GM12878 (cell line): ENCODE results near the gene ARHGAP26. TPM values are rescaled to one million over a fixed set of nuclear protein-coding genes. Genes with fewer than 3 reads are reported as not detected.

Experiments used
- ATAC-seq: fragments of 200-7000 bp; cut with Tn5 transposase; 3 replicates; pipeline ENCODE4 v1.9.1; 2020; ENCODE audit warnings: mild to moderate bottlenecking, moderate library complexity
- BruUV-seq: library from RNA; stranded (reverse); fragments of 400-500 nt; replicated peaks from 2 replicates; lab custom pipeline; 2021; lab: Mats Ljungman, UMichigan
- CTCF ChIA-PET: fragments of 300-600 bp; sonication (Branson Sonifier 250); formaldehyde crosslinking; extraction: SDS; loops from one replicate; lab custom pipeline; 2021; ENCODE audit warnings: inconsistent platforms; lab: Yijun Ruan, JAX
- POLR2A ChIA-PET: fragments of 350-600 bp; formaldehyde crosslinking; extraction: SDS; loops from one replicate; lab custom pipeline; 2021; ENCODE audit warnings: inconsistent platforms; lab: Charles Lee
- RAD21 ChIA-PET: fragments of 300-600 bp; sonication (Branson Sonifier 250); formaldehyde crosslinking; loops from one replicate; lab custom pipeline; 2023; ENCODE audit warnings: antibody characterized with exemption; ENCODE audit not compliant: unreplicated experiment; lab: Charles Lee
- SMC1A ChIA-PET: fragments of 300-600 bp; sonication (Branson Sonifier 250); formaldehyde crosslinking; loops from one replicate; lab custom pipeline; 2023; ENCODE audit not compliant: unreplicated experiment, uncharacterized antibody; lab: Charles Lee
- DNase-seq: peaks from one replicate; pipeline ENCODE4 v3.0.0-alpha.2; 2011; ENCODE audit warnings: low read depth, low spot score
- FAIRE-seq: peaks from 3 replicates; lab custom pipeline; 2011; peaks lifted over from hg19 to GRCh38; lab: Jason Lieb, UNC
- H2AFZ ChIP-seq: 2 replicates; pipeline ENCODE4 v1.6.0; 2011; ENCODE audit warnings: low read depth, low read length, control low read depth; ENCODE audit not compliant: control insufficient read depth
- H3K27ac ChIP-seq: 2 replicates; pipeline ENCODE4 v1.5.1; 2011; ENCODE audit warnings: control low read depth; ENCODE audit not compliant: control insufficient read depth, insufficient read depth
- H3K27me3 ChIP-seq, 2 experiments: replicated peaks in 1 of 2; 2 replicates each; pipeline versions ENCODE4 v1.6.0 to v1.6.1; 2011; ENCODE audit warnings: low read length in 1 of 2; ENCODE audit not compliant: control insufficient read depth in 2 of 2, insufficient read depth in 2 of 2
- H3K36me3 ChIP-seq, 2 experiments: 2 replicates each; pipeline ENCODE4 v1.5.1; 2011; ENCODE audit warnings: low read length in 1 of 2; ENCODE audit not compliant: control insufficient read depth in 2 of 2, insufficient read depth in 2 of 2
- H3K4me1 ChIP-seq: 2 replicates; pipeline ENCODE4 v1.6.1; 2011; ENCODE audit warnings: mild to moderate bottlenecking, low read length, moderate library complexity, mixed read lengths; ENCODE audit not compliant: control insufficient read depth, insufficient read depth
- H3K4me2 ChIP-seq: 2 replicates; pipeline ENCODE4 v1.6.0; 2011; ENCODE audit warnings: control low read depth; ENCODE audit not compliant: control insufficient read depth, insufficient read depth
- H3K4me3 ChIP-seq: fragments of 200-600 bp; sonication (generic); 2 replicates; pipeline ENCODE4 v1.5.1; 2016
- H3K79me2 ChIP-seq: 2 replicates; pipeline ENCODE4 v1.6.0; 2011; ENCODE audit warnings: low read length; ENCODE audit not compliant: control insufficient read depth, insufficient read depth
- H3K9ac ChIP-seq: 2 replicates; pipeline ENCODE4 v1.8.0; 2011; ENCODE audit warnings: low read length, control low read depth, mixed read lengths; ENCODE audit not compliant: control insufficient read depth, insufficient read depth
- H3K9me3 ChIP-seq: replicated peaks from 3 replicates; pipeline ENCODE4 v1.5.1; 2011; ENCODE audit warnings: mild to moderate bottlenecking, low read length; ENCODE audit not compliant: control insufficient read depth, insufficient read depth
- H4K20me1 ChIP-seq: 2 replicates; pipeline ENCODE4 v1.6.0; 2011; ENCODE audit not compliant: control insufficient read depth, insufficient read depth
- IRF5 ChIP-seq: fragments of 450-650 bp; IDR thresholded peaks from 2 replicates; pipeline ENCODE4 v1.6.1; 2017; ENCODE audit warnings: borderline replicate concordance
- NBN ChIP-seq: fragments of 450-650 bp; IDR thresholded peaks from 2 replicates; pipeline ENCODE4 v1.6.1; 2016
- NR2C2 ChIP-seq: IDR thresholded peaks from 2 replicates; pipeline ENCODE4 v1.6.1; 2011; ENCODE audit warnings: borderline replicate concordance, low read depth; ENCODE audit not compliant: control insufficient read depth, insufficient read length
- ZNF274 ChIP-seq: IDR thresholded peaks from one replicate; pipeline ENCODE4 v1.8.0; 2011; ENCODE audit not compliant: insufficient read length, insufficient read depth
- WGBS: methylation state at CpG from one replicate; pipeline ENCODE4 v1.1.6; 2016; ENCODE audit warnings: low lambda C conversion rate; ENCODE audit not compliant: insufficient replicate concordance, insufficient coverage; ENCODE audit errors: missing lambda C conversion rate; 5-methylcytosine and 5-hydroxymethylcytosine counted together
- in situ Hi-C: fragments of 300-500 bp; cut with MboI; formaldehyde crosslinking; loops from 9 replicates; pipeline ENCODE4 v1.14.3; 2018; ENCODE audit warnings: mixed read lengths
- intact Hi-C: fragments of 100-400 bp; cut with micrococcal nuclease; formaldehyde crosslinking; loops from one replicate; pipeline ENCODE4 v1.14.2; 2022; ENCODE audit not compliant: unreplicated experiment
- polyA plus RNA-seq, 11 experiments: library from polyadenylated mRNA; depleted of rRNA in 4 of 11; unstranded in 6 of 11; stranded (reverse) in 5 of 11; fragments of >200 nt; fragmentation: Nextera tagmentation in 4 of 11; fragmentation: Illumina TruSeq in 1 of 11; extraction: Ambion mirVana in 4 of 11; extraction: Trizol in 1 of 11; gene quantifications; 1 replicate in 1 of 11; 2 replicates in 10 of 11; pipeline versions ENCODE4 v1.2.1 to v1.2.3, GENCODE V29; 2011 to 2016; ENCODE audit warnings: inconsistent platforms in 2 of 11, missing spikeins in 2 of 11, low read depth in 1 of 11
- total RNA-seq, 4 experiments: library from RNA; depleted of rRNA in 3 of 4; stranded (reverse); fragments of >200 nt in 3 of 4; fragmentation: Illumina TruSeq in 1 of 4; extraction: Trizol in 1 of 4; gene quantifications; 2 replicates each; pipeline versions ENCODE4 v1.2.1 to v1.2.3, GENCODE V29; 2013 to 2021
- TF ChIP-seq, protein P1 (sequence below): fragments of 450-650 bp; IDR thresholded peaks from 2 replicates; pipeline ENCODE4 v1.6.1; 2014; ENCODE audit warnings: mild to moderate bottlenecking

ARHGAP26 gene
- total and polyA plus RNA-seq, 10 of the 15 experiments (the other 5 are each of a cell fraction or from before 2014, with no cell fraction given) = 9.4 to 41.5 (median 19.3) TPM

DNA sequence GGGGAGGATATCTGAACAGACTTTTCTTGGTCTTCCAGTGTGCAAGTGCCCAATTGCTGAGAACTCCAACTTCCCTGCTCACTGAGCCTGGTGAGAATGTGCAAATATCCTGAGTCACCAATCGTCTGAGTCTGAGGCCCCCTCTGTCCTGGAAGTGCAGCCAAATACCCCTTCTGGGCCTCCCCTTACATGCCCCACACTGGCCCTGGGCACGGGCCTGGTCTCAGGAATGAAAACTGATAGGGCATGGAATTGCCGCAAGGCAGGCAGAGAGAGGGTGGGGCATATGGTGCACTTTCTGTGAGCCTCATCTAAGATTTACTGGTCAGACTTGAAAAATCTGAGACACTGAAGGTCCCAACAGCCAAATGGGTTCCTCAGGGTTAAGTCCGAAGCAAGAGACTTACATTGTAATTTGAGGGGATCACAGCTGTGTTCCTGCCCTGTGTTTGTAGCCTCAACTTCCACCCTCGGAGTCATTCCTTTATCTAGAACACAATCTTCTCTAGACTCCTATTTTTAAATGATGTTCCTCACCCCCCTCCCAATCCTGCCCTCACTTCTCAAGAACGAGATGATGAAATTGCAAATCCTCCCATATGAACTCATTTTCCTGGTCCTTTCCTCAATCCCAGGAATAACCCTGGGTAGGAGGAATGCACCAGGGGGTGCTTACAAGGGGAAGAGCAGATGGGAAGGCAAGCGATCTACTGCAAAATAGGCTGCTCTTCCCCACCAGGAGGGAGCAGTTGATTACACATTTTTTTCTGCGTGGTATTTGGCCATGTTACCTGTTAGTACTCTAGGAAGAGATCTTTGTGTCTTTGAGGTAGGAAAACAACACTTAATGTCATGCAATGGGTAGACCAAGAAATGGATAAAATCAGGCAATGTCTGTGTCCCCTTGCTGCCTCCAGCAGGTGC is 34.6 kb upstream of the ARHGAP26 start:
- Histone ChIP-seq H4K20me1 (no peaks in the 10 kb centered on the region), H2AFZ (no peak overlapping the region), H3K9me3 (no peaks in the 10 kb centered on the region; the same call in 2 of the 3 replicates), H3K4me3 (no peak overlapping the region), H3K27me3 (no peaks in the 10 kb centered on the region; a peak in 1 of 4 replicates), H3K4me1 (peaks cover 8% of the 10 kb centered on the region), H3K27ac (no peak overlapping the region), H3K79me2 (no peaks in the 10 kb centered on the region), H3K36me3 (no peaks in the 10 kb centered on the region), H3K9ac (no peak overlapping the region), H3K4me2 (no peak overlapping the region)
- ATAC-seq = no peak
- no peak for TF ChIP-seq ZNF274
- TF ChIP-seq, protein P1, sequence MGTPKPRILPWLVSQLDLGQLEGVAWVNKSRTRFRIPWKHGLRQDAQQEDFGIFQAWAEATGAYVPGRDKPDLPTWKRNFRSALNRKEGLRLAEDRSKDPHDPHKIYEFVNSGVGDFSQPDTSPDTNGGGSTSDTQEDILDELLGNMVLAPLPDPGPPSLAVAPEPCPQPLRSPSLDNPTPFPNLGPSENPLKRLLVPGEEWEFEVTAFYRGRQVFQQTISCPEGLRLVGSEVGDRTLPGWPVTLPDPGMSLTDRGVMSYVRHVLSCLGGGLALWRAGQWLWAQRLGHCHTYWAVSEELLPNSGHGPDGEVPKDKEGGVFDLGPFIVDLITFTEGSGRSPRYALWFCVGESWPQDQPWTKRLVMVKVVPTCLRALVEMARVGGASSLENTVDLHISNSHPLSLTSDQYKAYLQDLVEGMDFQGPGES = no peak
- TF ChIP-seq NBN = no peak
- no peak for TF ChIP-seq IRF5
- no peak for TF ChIP-seq NR2C2
- WGBS = 34% methylated on average over 8 of the region's 8 CpGs
- in situ Hi-C loops (no loop called here), intact Hi-C loops (no loop called here)
- DNase-seq = no peak
- no TSS peak for BruUV-seq
- ChIA-PET CTCF (interaction anchor here (1.1 to 1.8 kb wide), 3 partner anchors 12 to 37 kb away, joined by 3 to 14 read pairs (median 3); no protein-coding TSS in a partner anchor), POLR2A (no interaction called here), SMC1A (interaction anchor here (1.5 kb wide), 1 partner anchor 22 kb away, joined by 5 read pairs; no protein-coding TSS in a partner anchor), RAD21 (interaction anchor here (1.6 kb wide), 1 partner anchor 9 kb away, joined by 4 read pairs; no protein-coding TSS in a partner anchor)
- FAIRE-seq = no peak
